Astrocyte (in vitro differentiated cells and primary cell): ENCODE measurements around the gene SEC62. TPM values are rescaled to one million over a fixed set of nuclear protein-coding genes. Genes with fewer than 3 reads are reported as not detected.

ENCODE experiments used
- DNase-seq: peaks from one replicate; pipeline ENCODE4 v3.0.0-alpha.2; 2010; ENCODE audit warnings: low read depth
- FAIRE-seq: peaks from 2 replicates; lab custom pipeline; 2011; peaks lifted over from hg19 to GRCh38; lab: Jason Lieb, UNC
- H2AFZ ChIP-seq: 2 replicates; pipeline ENCODE4 v1.6.0; 2012; ENCODE audit warnings: low read depth, low read length, inconsistent platforms
- H3K27ac ChIP-seq: 2 replicates; pipeline ENCODE4 v1.5.1; 2011; ENCODE audit warnings: low read depth, low read length, inconsistent platforms
- H3K27me3 ChIP-seq: 2 replicates; pipeline ENCODE4 v1.6.0; 2011; ENCODE audit warnings: low read length, inconsistent platforms; ENCODE audit not compliant: insufficient read depth
- H3K36me3 ChIP-seq: 2 replicates; pipeline ENCODE4 v1.5.1; 2011; ENCODE audit warnings: low read length, inconsistent platforms; ENCODE audit not compliant: insufficient read depth
- H3K4me1 ChIP-seq: 2 replicates; pipeline ENCODE4 v1.5.1; 2011; ENCODE audit warnings: low read length, inconsistent platforms; ENCODE audit not compliant: insufficient read depth
- H3K4me2 ChIP-seq: 2 replicates; pipeline ENCODE4 v1.6.0; 2012; ENCODE audit warnings: low read length, inconsistent platforms
- H3K4me3 ChIP-seq: 2 replicates; pipeline ENCODE4 v1.5.1; 2011; ENCODE audit warnings: low read depth, mild to moderate bottlenecking, low read length, inconsistent platforms; ENCODE audit not compliant: insufficient read depth
- H3K79me2 ChIP-seq: 2 replicates; pipeline ENCODE4 v1.6.0; 2012; ENCODE audit warnings: mild to moderate bottlenecking, low read length, inconsistent platforms; ENCODE audit not compliant: insufficient read depth
- H3K9ac ChIP-seq: 2 replicates; pipeline ENCODE4 v1.6.0; 2012; ENCODE audit warnings: mild to moderate bottlenecking, low read length, inconsistent platforms
- H3K9me3 ChIP-seq: 2 replicates; pipeline ENCODE4 v1.5.1; 2012; ENCODE audit warnings: low read depth, mild to moderate bottlenecking, low read length, inconsistent platforms; ENCODE audit not compliant: insufficient read depth
- H4K20me1 ChIP-seq: 2 replicates; pipeline ENCODE4 v1.6.0; 2012; ENCODE audit warnings: low read length, inconsistent platforms; ENCODE audit not compliant: insufficient read depth
- H3K27ac Mint-ChIP-seq: one replicate; pipeline ENCODE4 v1.8.0; 2021; ENCODE audit warnings: mild to moderate bottlenecking, mixed read lengths; ENCODE audit not compliant: unreplicated experiment
- H3K27me3 Mint-ChIP-seq: one replicate; pipeline ENCODE4 v1.8.0; 2021; ENCODE audit warnings: low read depth, mixed read lengths; ENCODE audit not compliant: unreplicated experiment
- H3K36me3 Mint-ChIP-seq: one replicate; pipeline ENCODE4 v1.8.0; 2021; ENCODE audit warnings: low read depth, mixed read lengths; ENCODE audit not compliant: unreplicated experiment
- H3K4me1 Mint-ChIP-seq: one replicate; pipeline ENCODE4 v1.8.0; 2021; ENCODE audit warnings: low read depth, mixed read lengths; ENCODE audit not compliant: unreplicated experiment
- H3K4me3 Mint-ChIP-seq: one replicate; pipeline ENCODE4 v1.8.0; 2021; ENCODE audit warnings: mild to moderate bottlenecking, moderate library complexity, mixed read lengths; ENCODE audit not compliant: unreplicated experiment
- H3K9me3 Mint-ChIP-seq: one replicate; pipeline ENCODE4 v1.8.0; 2021; ENCODE audit warnings: mild to moderate bottlenecking, mixed read lengths; ENCODE audit not compliant: unreplicated experiment
- CTCF ChIP-seq: IDR thresholded peaks from 2 replicates; pipeline ENCODE4 v1.5.1; 2011; ENCODE audit warnings: low read depth, mild to moderate bottlenecking, inconsistent platforms, low read length, moderate library complexity; ENCODE audit not compliant: insufficient read depth
- EZH2 ChIP-seq: IDR thresholded peaks from 2 replicates; pipeline ENCODE4 v1.6.1; 2012; ENCODE audit warnings: mild to moderate bottlenecking, low read length, inconsistent platforms; ENCODE audit not compliant: insufficient read depth
- total RNA-seq: library from RNA; stranded (reverse); gene quantifications from 2 replicates; pipeline ENCODE4 v1.2.1, GENCODE V29; 2021

The SEC62 gene
- total RNA-seq, 1 donor from 2014 or later, result 117 TPM

GRCh38 chr3:170000051-170000450, 33.4 kb downstream of the SEC62 start:
- no peaks in the 10 kb centered on the region for H3K79me2 ChIP-seq
- Mint-ChIP-seq H3K27ac (no peak overlapping the region), H3K9me3 (no peaks in the 10 kb centered on the region), H3K36me3 (peaks cover 2% of the 10 kb centered on the region), H3K4me1 (peaks cover 5% of the 10 kb centered on the region), H3K27me3 (no peaks in the 10 kb centered on the region), H3K4me3 (no peak overlapping the region)
- TF ChIP-seq CTCF, result no peak
- TF ChIP-seq EZH2, result no peak
- no peak overlapping the region for H3K9ac ChIP-seq
- no peak overlapping the region for H2AFZ ChIP-seq
- no peak for DNase-seq
- H3K4me1 ChIP-seq, result no peaks in the 10 kb centered on the region
- peaks cover 12% of the 10 kb centered on the region for H3K36me3 ChIP-seq
- H4K20me1 ChIP-seq, result no peaks in the 10 kb centered on the region
- H3K27me3 ChIP-seq, result no peaks in the 10 kb centered on the region
- peaks cover 2% of the 10 kb centered on the region for H3K9me3 ChIP-seq
- FAIRE-seq, result no peak
- H3K27ac ChIP-seq, result no peak overlapping the region
- no peak overlapping the region for H3K4me2 ChIP-seq
- H3K4me3 ChIP-seq, result no peak overlapping the region

GRCh38 chr3:170002231-170002630, 35.6 kb downstream of the SEC62 start:
- Mint-ChIP-seq H3K4me3 (no peak overlapping the region), H3K36me3 (no peaks in the 10 kb centered on the region), H3K27ac (no peak overlapping the region), H3K27me3 (no peaks in the 10 kb centered on the region), H3K9me3 (no peaks in the 10 kb centered on the region), H3K4me1 (peaks cover 11% of the 10 kb centered on the region)
- no peak overlapping the region for H2AFZ ChIP-seq
- H3K27me3 ChIP-seq, result no peaks in the 10 kb centered on the region
- no peaks in the 10 kb centered on the region for H3K4me1 ChIP-seq
- FAIRE-seq (no peak), DNase-seq (no peak)
- TF ChIP-seq EZH2, result no peak
- TF ChIP-seq CTCF, result no peak
- H3K36me3 ChIP-seq, result no peaks in the 10 kb centered on the region
- no peak overlapping the region for H3K9ac ChIP-seq
- H3K9me3 ChIP-seq, result peaks cover 2% of the 10 kb centered on the region
- H4K20me1 ChIP-seq, result no peaks in the 10 kb centered on the region
- H3K27ac ChIP-seq, result no peak overlapping the region
- no peaks in the 10 kb centered on the region for H3K79me2 ChIP-seq
- no peak overlapping the region for H3K4me3 ChIP-seq
- H3K4me2 ChIP-seq, result no peak overlapping the region

- no peak overlapping the region for H3K9ac ChIP-seq
- DNase-seq (no peak), FAIRE-seq (no peak)
- Mint-ChIP-seq H3K27ac (no peak overlapping the region), H3K27me3 (no peaks in the 10 kb centered on the region), H3K36me3 (no peaks in the 10 kb centered on the region), H3K9me3 (no peaks in the 10 kb centered on the region), H3K4me1 (peaks cover 11% of the 10 kb centered on the region), H3K4me3 (no peak overlapping the region)
- H3K27me3 ChIP-seq, result no peaks in the 10 kb centered on the region
- TF ChIP-seq CTCF, result no peak
- TF ChIP-seq EZH2, result no peak
- no peak overlapping the region for H3K4me2 ChIP-seq
- H4K20me1 ChIP-seq, result no peaks in the 10 kb centered on the region
- no peaks in the 10 kb centered on the region for H3K4me1 ChIP-seq
- H2AFZ ChIP-seq, result no peak overlapping the region
- no peaks in the 10 kb centered on the region for H3K36me3 ChIP-seq
- peaks cover 2% of the 10 kb centered on the region for H3K9me3 ChIP-seq
- H3K27ac ChIP-seq, result no peak overlapping the region
- no peaks in the 10 kb centered on the region for H3K79me2 ChIP-seq
- H3K4me3 ChIP-seq, result no peak overlapping the region
Measured at GRCh38 chr3:170002879-170003278, 36.3 kb downstream of the SEC62 start.
